HCT116 (cell line): Measurements from ENCODE around the gene LRRC4B. TPM values are rescaled to one million over a fixed set of nuclear protein-coding genes. Genes with fewer than 3 reads are reported as not detected.

Experiments
- ATAC-seq: fragments of 200-7000 bp; cut with Tn5 transposase; 2 replicates; pipeline ENCODE4 v1.9.1; 2020; ENCODE audit warnings: mild to moderate bottlenecking, moderate library complexity
- BruUV-seq: library from RNA; stranded (reverse); fragments of 400-500 nt; replicated peaks from 2 replicates; lab custom pipeline; 2021; lab: Mats Ljungman, UMichigan
- CTCF ChIA-PET: fragments of 300-600 bp; sonication (Branson Sonifier 250); formaldehyde crosslinking; loops from one replicate; lab custom pipeline; 2021; ENCODE audit warnings: antibody characterized with exemption; lab: Charles Lee
- POLR2A ChIA-PET: fragments of 300-600, 350-600 bp; sonication (Branson Sonifier 250); formaldehyde crosslinking; loops from one replicate; lab custom pipeline; 2021; ENCODE audit warnings: antibody characterized with exemption; lab: Charles Lee
- RAD21 ChIA-PET, 2 experiments: fragments of 300-600 bp; sonication (Branson Sonifier 250); formaldehyde crosslinking; loops; one replicate each; lab custom pipeline; 2023; ENCODE audit warnings: low total read pairs in 2 of 2; ENCODE audit not compliant: uncharacterized antibody in 2 of 2, unreplicated experiment in 2 of 2, low non-redundant PET in 1 of 2; lab: Charles Lee
- DNase-seq: peaks from one replicate; pipeline ENCODE4 v3.0.0-alpha.2; 2010; ENCODE audit warnings: low read depth, low spot score
- H2AFZ ChIP-seq: fragments of 200-600 bp; shearing (Covaris generic), sonication (generic); 2 replicates; pipeline ENCODE4 v1.6.1; 2017; ENCODE audit warnings: low read depth, mixed run types, mixed read lengths, antibody characterized with exemption, low read length; ENCODE audit not compliant: poor library complexity, severe bottlenecking
- H3K27ac ChIP-seq: 2 replicates; pipeline ENCODE4 v1.5.1; 2012; ENCODE audit warnings: low read depth, low read length
- H3K27me3 ChIP-seq: fragments of 200-600 bp; sonication (generic); 2 replicates; pipeline ENCODE4 v1.6.1; 2016; ENCODE audit warnings: mixed run types, low read length, mixed read lengths; ENCODE audit not compliant: insufficient read depth
- H3K36me3 ChIP-seq, 2 experiments: fragments of 200-500 bp in 1 of 2; fragments of 200-600 bp in 1 of 2; sonication (Bioruptor generic) in 1 of 2; sonication (generic) in 1 of 2; 2 replicates each; pipeline versions ENCODE4 v1.5.1 to v1.6.1; 2014 to 2016; ENCODE audit warnings: low read length in 2 of 2, inconsistent platforms in 1 of 2, mixed read lengths in 1 of 2, mixed run types in 1 of 2; ENCODE audit not compliant: insufficient read depth in 2 of 2, control insufficient read depth in 1 of 2
- H3K4me1 ChIP-seq, 2 experiments: fragments of 200-600 bp in 1 of 2; sonication (generic) in 1 of 2; 2 replicates each; pipeline versions ENCODE4 v1.5.1 to v1.6.1; 2012 to 2017; ENCODE audit warnings: low read length in 2 of 2, inconsistent platforms in 1 of 2, mild to moderate bottlenecking in 1 of 2, mixed read lengths in 1 of 2, mixed run types in 1 of 2, moderate library complexity in 1 of 2; ENCODE audit not compliant: insufficient read depth in 2 of 2, control insufficient read depth in 1 of 2
- H3K4me2 ChIP-seq: fragments of 200-600 bp; sonication (generic); 2 replicates; pipeline ENCODE4 v1.6.1; 2017; ENCODE audit warnings: mixed run types, low read length, mixed read lengths
- H3K4me3 ChIP-seq, 2 experiments: fragments of 200-600 bp in 1 of 2; sonication (generic) in 1 of 2; replicated peaks in 1 of 2; 2 replicates each; pipeline ENCODE4 v1.5.1; 2011 to 2016; ENCODE audit warnings: low read length in 2 of 2, control low read depth in 1 of 2, low read depth in 1 of 2, mild to moderate bottlenecking in 1 of 2, mixed read lengths in 1 of 2, mixed run types in 1 of 2
- H3K79me2 ChIP-seq: fragments of 200-600 bp; sonication (generic); 2 replicates; pipeline ENCODE4 v1.6.1; 2017; ENCODE audit warnings: mild to moderate bottlenecking, mixed run types, low read length, moderate library complexity, mixed read lengths; ENCODE audit not compliant: insufficient read depth
- H3K9ac ChIP-seq: fragments of 200-600 bp; sonication (generic); 2 replicates; pipeline ENCODE4 v1.6.1; 2016; ENCODE audit warnings: low read length, mixed read lengths
- H3K9me2 ChIP-seq: fragments of 200-600 bp; sonication (generic), shearing (Covaris generic); 2 replicates; pipeline ENCODE4 v1.6.1; 2017; ENCODE audit warnings: mixed run types, mild to moderate bottlenecking, moderate library complexity; ENCODE audit not compliant: insufficient read depth
- H3K9me3 ChIP-seq, 2 experiments: fragments of 200-500 bp in 1 of 2; fragments of 200-600 bp in 1 of 2; sonication (Bioruptor generic) in 1 of 2; sonication (generic) in 1 of 2; 2 replicates each; pipeline ENCODE4 v1.6.1; 2014 to 2017; ENCODE audit warnings: low read length in 2 of 2, mixed read lengths in 2 of 2, inconsistent platforms in 1 of 2, low read depth in 1 of 2, mild to moderate bottlenecking in 1 of 2, mixed run types in 1 of 2, moderate library complexity in 1 of 2; ENCODE audit not compliant: control insufficient read depth in 1 of 2, insufficient read depth in 1 of 2
- H4K20me1 ChIP-seq: fragments of 200-600 bp; sonication (generic), shearing (Covaris generic); 2 replicates; pipeline ENCODE4 v1.6.1; 2017; ENCODE audit warnings: mixed run types, mild to moderate bottlenecking, moderate library complexity; ENCODE audit not compliant: insufficient read depth
- EGR1 ChIP-seq: IDR thresholded peaks from 2 replicates; pipeline ENCODE4 v1.6.1; 2012; ENCODE audit warnings: low read depth
- EZH2 ChIP-seq: fragments of 200-600 bp; sonication (generic); IDR thresholded peaks from 2 replicates; pipeline ENCODE4 v1.6.1; 2017; ENCODE audit warnings: antibody characterized with exemption, mixed run types
- FOSL1 ChIP-seq: IDR thresholded peaks from 2 replicates; pipeline ENCODE4 v1.6.1; 2012; ENCODE audit warnings: low read depth
- JUND ChIP-seq: IDR thresholded peaks from 2 replicates; pipeline ENCODE4 v1.6.1; 2012
- RAD21 ChIP-seq: IDR thresholded peaks from 2 replicates; pipeline ENCODE4 v1.6.1; 2012; ENCODE audit warnings: low read depth, mild to moderate bottlenecking
- SP1 ChIP-seq: IDR thresholded peaks from 2 replicates; pipeline ENCODE4 v1.6.1; 2012; ENCODE audit warnings: low read depth
- SRF ChIP-seq: IDR thresholded peaks from 2 replicates; pipeline ENCODE4 v1.6.1; 2012; ENCODE audit warnings: low read depth
- TCF7L2 ChIP-seq: IDR thresholded peaks from 2 replicates; pipeline ENCODE4 v1.7.0; 2011; ENCODE audit warnings: borderline replicate concordance, inconsistent platforms; ENCODE audit not compliant: insufficient read depth, insufficient read length; ENCODE audit errors: extremely low read depth
- ZFX ChIP-seq: fragments of 450-650 bp; IDR thresholded peaks from 2 replicates; pipeline ENCODE4 v1.6.1; 2017
- ZNF274 ChIP-seq: fragments of 200-500 bp; sonication (Bioruptor generic); IDR thresholded peaks from 2 replicates; pipeline ENCODE4 v1.6.1; 2014; ENCODE audit warnings: mild to moderate bottlenecking, low read depth, low read length, inconsistent platforms
- intact Hi-C: fragments of 100-400 bp; cut with micrococcal nuclease; formaldehyde crosslinking; loops from 2 replicates; pipeline ENCODE4 v1.10.0; 2022
- total RNA-seq: library from RNA; stranded (reverse); gene quantifications from one replicate; pipeline ENCODE4 v1.2.1, GENCODE V29; 2021; ENCODE audit not compliant: unreplicated experiment
- TF ChIP-seq, protein P1 (sequence below), 3 experiments: fragments of 200-600 bp in 1 of 3; sonication (generic) in 1 of 3; IDR thresholded peaks in 2 of 3; conservative IDR thresholded peaks in 1 of 3; 2 replicates each; pipeline ENCODE4 v1.5.1; 2012 to 2017; ENCODE audit warnings: low read depth in 2 of 3, low read length in 2 of 3, antibody characterized with exemption in 1 of 3, borderline replicate concordance in 1 of 3, control low read depth in 1 of 3, mild to moderate bottlenecking in 1 of 3, mixed read lengths in 1 of 3, mixed run types in 1 of 3, moderate library complexity in 1 of 3; ENCODE audit not compliant: insufficient read depth in 1 of 3
- TF ChIP-seq, protein P2 (sequence below): IDR thresholded peaks from 2 replicates; pipeline ENCODE4 v1.6.1; 2011; ENCODE audit warnings: mild to moderate bottlenecking, low read length, moderate library complexity; ENCODE audit not compliant: insufficient replicate concordance; ENCODE audit errors: extremely low read depth
- TF ChIP-seq, protein P3 (sequence below): IDR thresholded peaks from 2 replicates; pipeline ENCODE4 v1.6.1; 2012
- TF ChIP-seq, protein P4 (sequence below): IDR thresholded peaks from 2 replicates; pipeline ENCODE4 v1.6.1; 2012

The LRRC4B gene
- total RNA-seq, 1 experiment from 2014 or later: 0.89 TPM

DNA sequence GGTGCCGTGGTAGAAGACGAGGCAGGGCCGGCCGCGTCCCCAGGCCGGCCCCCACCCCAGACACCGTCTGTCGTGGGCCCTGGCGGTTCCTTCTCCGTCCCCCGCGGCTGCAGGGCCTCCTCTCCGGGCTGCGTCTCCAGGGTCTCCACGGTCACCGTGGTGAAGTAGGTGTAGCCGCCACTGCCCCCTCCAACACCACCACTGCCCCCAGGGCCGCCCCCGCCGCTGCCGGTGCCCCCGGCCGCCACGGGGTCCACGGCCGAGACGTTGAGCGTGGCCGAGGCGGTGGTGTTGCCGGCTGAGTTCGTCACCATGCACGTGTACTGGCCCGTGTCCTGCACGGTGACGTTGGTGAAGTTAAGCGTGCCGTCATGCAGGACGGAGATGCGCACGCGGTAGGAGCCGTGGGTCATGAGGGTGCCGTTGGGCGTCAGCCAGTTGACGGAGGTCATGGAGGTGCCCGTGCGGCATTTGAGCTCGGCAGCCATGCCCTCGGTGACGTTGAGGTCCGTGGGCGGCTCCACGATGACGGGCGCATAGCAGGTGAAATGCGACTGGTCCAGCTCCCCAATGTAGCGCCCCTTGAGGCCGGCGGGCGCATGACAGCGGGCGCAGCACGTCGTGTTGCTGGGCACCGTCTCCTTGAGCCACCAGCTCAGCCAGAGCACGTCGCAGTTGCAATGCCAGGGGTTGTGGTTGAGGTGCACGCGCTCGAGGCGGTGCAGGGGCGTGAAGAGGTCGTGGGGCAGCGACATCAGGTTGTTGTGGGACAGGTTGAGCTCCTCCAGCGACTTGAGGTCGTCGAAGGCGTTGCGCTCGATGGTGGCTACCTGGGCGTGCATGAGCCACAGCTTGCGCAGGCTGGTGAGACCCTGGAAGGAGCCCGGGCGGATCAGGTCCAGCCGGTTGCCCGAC lies 49.9 kb downstream of the LRRC4B start:
- H3K4me3 ChIP-seq: no peak overlapping the region
- no peaks in the 10 kb centered on the region for H3K36me3 ChIP-seq
- no peak for DNase-seq
- no peaks in the 10 kb centered on the region for H3K27me3 ChIP-seq
- H3K9me3 ChIP-seq: no peaks in the 10 kb centered on the region
- no peaks in the 10 kb centered on the region for H3K79me2 ChIP-seq
- H3K4me2 ChIP-seq: no peak overlapping the region
- no peaks in the 10 kb centered on the region for H3K9me2 ChIP-seq
- no peaks in the 10 kb centered on the region for H3K4me1 ChIP-seq
- no peak overlapping the region for H2AFZ ChIP-seq
- no TSS peak for BruUV-seq
- peak; percentile 64 for ATAC-seq
- no peak overlapping the region for H3K9ac ChIP-seq
- H4K20me1 ChIP-seq: no peaks in the 10 kb centered on the region
- ChIA-PET RAD21 (no interaction called here), CTCF (no interaction called here), POLR2A (no interaction called here)
- TF ChIP-seq, protein P1, sequence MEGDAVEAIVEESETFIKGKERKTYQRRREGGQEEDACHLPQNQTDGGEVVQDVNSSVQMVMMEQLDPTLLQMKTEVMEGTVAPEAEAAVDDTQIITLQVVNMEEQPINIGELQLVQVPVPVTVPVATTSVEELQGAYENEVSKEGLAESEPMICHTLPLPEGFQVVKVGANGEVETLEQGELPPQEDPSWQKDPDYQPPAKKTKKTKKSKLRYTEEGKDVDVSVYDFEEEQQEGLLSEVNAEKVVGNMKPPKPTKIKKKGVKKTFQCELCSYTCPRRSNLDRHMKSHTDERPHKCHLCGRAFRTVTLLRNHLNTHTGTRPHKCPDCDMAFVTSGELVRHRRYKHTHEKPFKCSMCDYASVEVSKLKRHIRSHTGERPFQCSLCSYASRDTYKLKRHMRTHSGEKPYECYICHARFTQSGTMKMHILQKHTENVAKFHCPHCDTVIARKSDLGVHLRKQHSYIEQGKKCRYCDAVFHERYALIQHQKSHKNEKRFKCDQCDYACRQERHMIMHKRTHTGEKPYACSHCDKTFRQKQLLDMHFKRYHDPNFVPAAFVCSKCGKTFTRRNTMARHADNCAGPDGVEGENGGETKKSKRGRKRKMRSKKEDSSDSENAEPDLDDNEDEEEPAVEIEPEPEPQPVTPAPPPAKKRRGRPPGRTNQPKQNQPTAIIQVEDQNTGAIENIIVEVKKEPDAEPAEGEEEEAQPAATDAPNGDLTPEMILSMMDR (IDR thresholded peaks at IDR 0.05 in 2 of 3, conservative IDR thresholded peaks at IDR 0.05 in 1 of 3; ENCODE audit: borderline replicate concordance in 1 of 3, insufficient read depth in 1 of 3, low read depth in 2 of 3, low read length in 2 of 3): peak in 2 of 3 experiments; percentile 49 to 52; a peak in 4 of 6 replicates
- no peak for TF ChIP-seq SRF
- no peak overlapping the region; the same call in 1 of the 2 replicates for H3K27ac ChIP-seq
- intact Hi-C loops: no loop called here

DNA sequence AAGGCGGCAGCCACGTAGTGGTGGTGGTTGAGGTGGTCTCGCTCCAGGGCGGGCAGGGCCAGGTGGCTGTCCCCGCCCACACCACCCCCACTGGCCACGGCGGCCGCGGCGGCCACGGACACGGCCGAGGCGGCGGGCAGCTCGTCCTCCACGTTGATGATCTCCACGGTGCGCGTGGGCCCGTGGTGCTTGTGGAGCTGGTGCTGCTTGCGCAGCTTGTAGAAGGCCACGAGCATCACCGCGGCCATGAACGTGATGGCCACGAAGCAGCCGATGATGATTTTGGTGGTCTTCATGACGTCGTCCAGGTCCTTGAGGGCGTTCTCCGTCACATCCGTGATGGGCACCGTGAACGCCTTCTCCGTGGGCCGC lies 50.5 kb downstream of the LRRC4B start:
- H3K4me2 ChIP-seq: no peak overlapping the region
- H3K4me3 ChIP-seq: no peak overlapping the region
- H3K9me2 ChIP-seq: no peaks in the 10 kb centered on the region
- intact Hi-C loops: no loop called here
- no peaks in the 10 kb centered on the region for H3K27me3 ChIP-seq
- no peak for ATAC-seq
- H4K20me1 ChIP-seq: no peaks in the 10 kb centered on the region
- ChIA-PET POLR2A (no interaction called here), RAD21 (no interaction called here), CTCF (no interaction called here)
- H2AFZ ChIP-seq: no peak overlapping the region
- H3K9ac ChIP-seq: no peak overlapping the region
- H3K79me2 ChIP-seq: no peaks in the 10 kb centered on the region
- no peaks in the 10 kb centered on the region for H3K36me3 ChIP-seq
- no TSS peak for BruUV-seq
- H3K9me3 ChIP-seq: no peaks in the 10 kb centered on the region
- no peak for TF ChIP-seq RAD21
- TF ChIP-seq ZNF274: no peak
- TF ChIP-seq EZH2: no peak
- no peak for TF ChIP-seq EGR1
- no peak for TF ChIP-seq FOSL1
- no peak for TF ChIP-seq JUND
- no peak for TF ChIP-seq SRF
- TF ChIP-seq, protein P2, sequence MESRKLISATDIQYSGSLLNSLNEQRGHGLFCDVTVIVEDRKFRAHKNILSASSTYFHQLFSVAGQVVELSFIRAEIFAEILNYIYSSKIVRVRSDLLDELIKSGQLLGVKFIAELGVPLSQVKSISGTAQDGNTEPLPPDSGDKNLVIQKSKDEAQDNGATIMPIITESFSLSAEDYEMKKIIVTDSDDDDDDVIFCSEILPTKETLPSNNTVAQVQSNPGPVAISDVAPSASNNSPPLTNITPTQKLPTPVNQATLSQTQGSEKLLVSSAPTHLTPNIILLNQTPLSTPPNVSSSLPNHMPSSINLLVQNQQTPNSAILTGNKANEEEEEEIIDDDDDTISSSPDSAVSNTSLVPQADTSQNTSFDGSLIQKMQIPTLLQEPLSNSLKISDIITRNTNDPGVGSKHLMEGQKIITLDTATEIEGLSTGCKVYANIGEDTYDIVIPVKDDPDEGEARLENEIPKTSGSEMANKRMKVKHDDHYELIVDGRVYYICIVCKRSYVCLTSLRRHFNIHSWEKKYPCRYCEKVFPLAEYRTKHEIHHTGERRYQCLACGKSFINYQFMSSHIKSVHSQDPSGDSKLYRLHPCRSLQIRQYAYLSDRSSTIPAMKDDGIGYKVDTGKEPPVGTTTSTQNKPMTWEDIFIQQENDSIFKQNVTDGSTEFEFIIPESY: no peak
- TF ChIP-seq ZFX: no peak
- no peak for TF ChIP-seq TCF7L2
- TF ChIP-seq, protein P3, sequence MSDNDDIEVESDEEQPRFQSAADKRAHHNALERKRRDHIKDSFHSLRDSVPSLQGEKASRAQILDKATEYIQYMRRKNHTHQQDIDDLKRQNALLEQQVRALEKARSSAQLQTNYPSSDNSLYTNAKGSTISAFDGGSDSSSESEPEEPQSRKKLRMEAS: no peak
- TF ChIP-seq, protein P4, sequence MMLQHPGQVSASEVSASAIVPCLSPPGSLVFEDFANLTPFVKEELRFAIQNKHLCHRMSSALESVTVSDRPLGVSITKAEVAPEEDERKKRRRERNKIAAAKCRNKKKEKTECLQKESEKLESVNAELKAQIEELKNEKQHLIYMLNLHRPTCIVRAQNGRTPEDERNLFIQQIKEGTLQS: no peak
- TF ChIP-seq SP1: no peak
- DNase-seq: no peak
- H3K27ac ChIP-seq: no peak overlapping the region
- no peaks in the 10 kb centered on the region for H3K4me1 ChIP-seq
